ENCODE measurements around the gene RRAS2. TPM values are rescaled to one million over a fixed set of nuclear protein-coding genes. Genes with fewer than 3 reads are reported as not detected.
A peak's percentile ranks its signal among the peaks of the same experiment; 100 is the strongest.
"Not testable (repeated sequence)": the region's sequence is repeated elsewhere in the genome, so short reads cannot be mapped to it uniquely, and the experiment has no call there.

The RRAS2 gene
- total RNA-seq, 1 donor from 2014 or later, result 150 TPM

DNA sequence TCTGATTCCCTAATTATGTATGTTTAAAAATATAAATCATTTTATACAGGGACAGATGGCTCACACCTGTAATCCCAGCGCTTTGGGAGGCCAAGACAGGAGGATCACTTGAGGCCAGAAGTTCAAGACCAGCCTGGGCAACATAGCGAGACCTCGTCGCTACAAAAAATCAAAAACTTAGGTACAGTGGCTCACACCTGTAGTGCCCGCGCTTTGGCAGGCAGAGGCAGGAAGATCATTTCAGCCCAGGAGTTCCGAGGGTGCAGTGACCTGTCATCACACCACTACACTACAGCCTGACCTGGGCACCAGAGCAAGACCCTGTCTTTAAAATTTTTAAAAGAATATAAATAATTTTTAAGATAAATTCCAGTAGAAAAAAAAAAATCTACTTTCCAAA lies 11.5 kb downstream of the RRAS2 start:
- FAIRE-seq (no peak), DNase-seq (ENCODE audit: low read depth) (no peak)
- TF ChIP-seq, protein P1, sequence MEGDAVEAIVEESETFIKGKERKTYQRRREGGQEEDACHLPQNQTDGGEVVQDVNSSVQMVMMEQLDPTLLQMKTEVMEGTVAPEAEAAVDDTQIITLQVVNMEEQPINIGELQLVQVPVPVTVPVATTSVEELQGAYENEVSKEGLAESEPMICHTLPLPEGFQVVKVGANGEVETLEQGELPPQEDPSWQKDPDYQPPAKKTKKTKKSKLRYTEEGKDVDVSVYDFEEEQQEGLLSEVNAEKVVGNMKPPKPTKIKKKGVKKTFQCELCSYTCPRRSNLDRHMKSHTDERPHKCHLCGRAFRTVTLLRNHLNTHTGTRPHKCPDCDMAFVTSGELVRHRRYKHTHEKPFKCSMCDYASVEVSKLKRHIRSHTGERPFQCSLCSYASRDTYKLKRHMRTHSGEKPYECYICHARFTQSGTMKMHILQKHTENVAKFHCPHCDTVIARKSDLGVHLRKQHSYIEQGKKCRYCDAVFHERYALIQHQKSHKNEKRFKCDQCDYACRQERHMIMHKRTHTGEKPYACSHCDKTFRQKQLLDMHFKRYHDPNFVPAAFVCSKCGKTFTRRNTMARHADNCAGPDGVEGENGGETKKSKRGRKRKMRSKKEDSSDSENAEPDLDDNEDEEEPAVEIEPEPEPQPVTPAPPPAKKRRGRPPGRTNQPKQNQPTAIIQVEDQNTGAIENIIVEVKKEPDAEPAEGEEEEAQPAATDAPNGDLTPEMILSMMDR (IDR thresholded peaks at IDR 0.05; ENCODE audit: insufficient read depth, low read depth, low read length), result no peak
- TF ChIP-seq EZH2 (IDR thresholded peaks at IDR 0.05; ENCODE audit: insufficient read depth, low read length), result no peak
- H3K79me2 ChIP-seq (ENCODE audit: insufficient read depth, low read length), result peaks cover 97% of the 10 kb centered on the region
- no peaks in the 10 kb centered on the region for H3K36me3 ChIP-seq (ENCODE audit: insufficient read depth, low read length)
- no peak overlapping the region for H3K4me2 ChIP-seq (ENCODE audit: low read length)
- no peak overlapping the region for H3K4me3 ChIP-seq (ENCODE audit: insufficient read depth, low read depth, low read length)
- no peaks in the 10 kb centered on the region for H3K4me1 ChIP-seq (ENCODE audit: insufficient read depth, low read length)
- no peaks in the 10 kb centered on the region for H3K27me3 Mint-ChIP-seq (ENCODE audit: low read depth, unreplicated experiment)
- no peak overlapping the region for H3K4me3 Mint-ChIP-seq (ENCODE audit: unreplicated experiment)
- H3K4me1 Mint-ChIP-seq (ENCODE audit: low read depth, unreplicated experiment), result peaks cover 33% of the 10 kb centered on the region
- no peak overlapping the region for H3K27ac ChIP-seq (ENCODE audit: low read depth, low read length)
- peaks cover 36% of the 10 kb centered on the region for H4K20me1 ChIP-seq (ENCODE audit: insufficient read depth, low read length)
- no peaks in the 10 kb centered on the region for H3K27me3 ChIP-seq (ENCODE audit: insufficient read depth, low read length)
- H3K9me3 Mint-ChIP-seq (ENCODE audit: unreplicated experiment), result no peaks in the 10 kb centered on the region
- H2AFZ ChIP-seq (ENCODE audit: low read depth, low read length), result no peak overlapping the region
- H3K9ac ChIP-seq (ENCODE audit: low read length), result no peak overlapping the region
- H3K27ac Mint-ChIP-seq (ENCODE audit: unreplicated experiment), result no peak overlapping the region
- H3K9me3 ChIP-seq (ENCODE audit: insufficient read depth, low read depth, low read length), result no peaks in the 10 kb centered on the region
- H3K36me3 Mint-ChIP-seq (ENCODE audit: low read depth, unreplicated experiment), result peaks cover 17% of the 10 kb centered on the region

DNA sequence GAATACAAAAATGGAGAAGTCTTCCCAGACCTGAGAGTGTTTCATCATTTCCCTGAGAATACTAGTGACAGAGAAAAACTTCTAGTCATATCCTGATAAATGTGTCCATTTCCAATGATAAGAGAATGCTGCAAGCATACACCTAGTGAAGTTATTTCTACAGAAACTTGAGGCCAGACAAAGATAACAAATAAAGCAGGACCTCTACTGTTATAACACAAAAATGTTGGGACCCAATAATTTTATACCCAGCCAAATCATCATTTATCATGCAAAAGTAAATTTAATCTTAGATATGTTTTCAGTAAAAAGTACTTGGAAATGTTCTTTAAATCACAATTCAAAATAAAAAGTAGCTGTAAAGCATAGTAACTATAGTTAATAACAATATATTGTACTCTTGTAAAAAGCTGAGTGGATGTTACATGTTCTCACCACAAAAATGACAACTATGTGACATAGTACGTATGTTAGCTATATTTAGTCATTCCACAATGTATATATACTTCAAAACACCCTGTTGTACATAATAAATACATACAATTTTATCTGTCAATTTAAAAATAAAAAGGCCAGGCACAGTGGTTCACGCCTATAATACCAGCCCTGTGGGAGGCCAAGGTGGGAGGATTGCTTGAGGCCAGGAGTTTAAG lies 12.6 kb downstream of the RRAS2 start:
- Histone ChIP-seq H3K36me3 (ENCODE audit: insufficient read depth, low read length) (no peaks in the 10 kb centered on the region), H3K4me3 (ENCODE audit: insufficient read depth, low read depth, low read length) (no peak overlapping the region), H4K20me1 (ENCODE audit: insufficient read depth, low read length) (peaks cover 36% of the 10 kb centered on the region), H3K4me1 (ENCODE audit: insufficient read depth, low read length) (no peaks in the 10 kb centered on the region), H3K9ac (ENCODE audit: low read length) (no peak overlapping the region), H2AFZ (ENCODE audit: low read depth, low read length) (no peak overlapping the region), H3K9me3 (ENCODE audit: insufficient read depth, low read depth, low read length) (no peaks in the 10 kb centered on the region), H3K27ac (ENCODE audit: low read depth, low read length) (no peak overlapping the region), H3K79me2 (ENCODE audit: insufficient read depth, low read length) (peaks cover 99% of the 10 kb centered on the region), H3K4me2 (ENCODE audit: low read length) (no peak overlapping the region), H3K27me3 (ENCODE audit: insufficient read depth, low read length) (no peaks in the 10 kb centered on the region)
- Mint-ChIP-seq H3K9me3 (ENCODE audit: unreplicated experiment) (no peaks in the 10 kb centered on the region), H3K4me3 (ENCODE audit: unreplicated experiment) (no peak overlapping the region), H3K27me3 (ENCODE audit: low read depth, unreplicated experiment) (no peaks in the 10 kb centered on the region), H3K36me3 (ENCODE audit: low read depth, unreplicated experiment) (peaks cover 17% of the 10 kb centered on the region), H3K4me1 (ENCODE audit: low read depth, unreplicated experiment) (peaks cover 42% of the 10 kb centered on the region), H3K27ac (ENCODE audit: unreplicated experiment) (peak overlapping the region; percentile 50)
- DNase-seq (ENCODE audit: low read depth), result no peak
- no peak for FAIRE-seq
- TF ChIP-seq, protein P1 (IDR thresholded peaks at IDR 0.05; ENCODE audit: insufficient read depth, low read depth, low read length), result no peak
- TF ChIP-seq EZH2 (IDR thresholded peaks at IDR 0.05; ENCODE audit: insufficient read depth, low read length), result no peak

DNA sequence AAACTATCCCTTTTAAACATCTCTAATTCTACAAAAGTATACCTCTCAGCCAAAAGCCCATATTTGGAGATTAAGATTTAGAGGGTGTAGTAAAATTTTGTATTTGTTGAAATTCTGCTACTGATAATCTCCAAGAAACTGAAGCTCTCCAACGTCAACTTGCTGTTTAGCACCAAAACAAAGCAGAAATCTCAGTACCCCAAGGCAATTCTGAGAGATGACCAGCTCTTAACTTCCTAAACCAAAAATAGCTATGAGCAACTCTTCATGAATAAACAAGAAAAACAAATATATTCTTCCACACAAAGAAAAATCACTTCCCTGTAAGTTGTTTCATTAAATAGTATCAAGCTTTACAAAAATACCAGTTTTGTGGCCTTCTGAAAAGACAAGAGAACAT lies 13.3 kb downstream of the RRAS2 start:
- no peak overlapping the region for H3K4me3 Mint-ChIP-seq (ENCODE audit: unreplicated experiment)
- H3K27ac Mint-ChIP-seq (ENCODE audit: unreplicated experiment), result peak overlapping the region; percentile 50
- H3K36me3 ChIP-seq (ENCODE audit: insufficient read depth, low read length), result no peaks in the 10 kb centered on the region
- no peak for DNase-seq (ENCODE audit: low read depth)
- H3K4me2 ChIP-seq (ENCODE audit: low read length), result no peak overlapping the region
- no peak overlapping the region for H3K27ac ChIP-seq (ENCODE audit: low read depth, low read length)
- H3K9me3 Mint-ChIP-seq (ENCODE audit: unreplicated experiment), result no peaks in the 10 kb centered on the region
- peaks cover 32% of the 10 kb centered on the region for H4K20me1 ChIP-seq (ENCODE audit: insufficient read depth, low read length)
- H3K27me3 ChIP-seq (ENCODE audit: insufficient read depth, low read length), result no peaks in the 10 kb centered on the region
- H3K4me3 ChIP-seq (ENCODE audit: insufficient read depth, low read depth, low read length), result no peak overlapping the region
- no peak overlapping the region for H2AFZ ChIP-seq (ENCODE audit: low read depth, low read length)
- H3K9ac ChIP-seq (ENCODE audit: low read length), result no peak overlapping the region
- TF ChIP-seq EZH2 (IDR thresholded peaks at IDR 0.05; ENCODE audit: insufficient read depth, low read length), result no peak
- TF ChIP-seq, protein P1 (IDR thresholded peaks at IDR 0.05; ENCODE audit: insufficient read depth, low read depth, low read length), result no peak
- no peak for FAIRE-seq
- peaks cover 99% of the 10 kb centered on the region for H3K79me2 ChIP-seq (ENCODE audit: insufficient read depth, low read length)
- H3K27me3 Mint-ChIP-seq (ENCODE audit: low read depth, unreplicated experiment), result no peaks in the 10 kb centered on the region
- no peaks in the 10 kb centered on the region for H3K9me3 ChIP-seq (ENCODE audit: insufficient read depth, low read depth, low read length)
- H3K4me1 Mint-ChIP-seq (ENCODE audit: low read depth, unreplicated experiment), result peaks cover 47% of the 10 kb centered on the region
- H3K4me1 ChIP-seq (ENCODE audit: insufficient read depth, low read length), result no peaks in the 10 kb centered on the region
- H3K36me3 Mint-ChIP-seq (ENCODE audit: low read depth, unreplicated experiment), result peaks cover 12% of the 10 kb centered on the region

DNA sequence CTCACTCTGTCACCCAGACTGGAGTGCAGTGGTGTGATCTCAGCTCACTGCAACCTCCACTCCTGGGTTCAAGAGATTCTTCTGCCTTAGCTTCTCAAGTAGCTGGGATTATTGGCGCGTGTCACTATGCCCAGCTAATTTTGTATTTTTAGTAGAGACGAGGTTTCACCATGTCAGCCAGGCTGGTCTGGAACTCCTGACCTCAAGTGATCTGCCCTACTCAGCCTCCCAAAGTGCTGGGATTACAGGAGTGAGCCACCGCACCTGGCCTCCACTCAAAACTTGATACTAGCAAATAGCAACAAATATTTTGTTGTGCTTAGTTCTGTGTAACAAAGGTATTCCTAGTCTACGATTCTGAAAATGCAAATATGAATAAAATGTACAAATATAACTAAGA lies 14.0 kb downstream of the RRAS2 start:
- not testable (repeated sequence) for H3K36me3 ChIP-seq (ENCODE audit: insufficient read depth, low read length); H3K36me3 Mint-ChIP-seq (ENCODE audit: low read depth, unreplicated experiment); H3K9me3 ChIP-seq (ENCODE audit: insufficient read depth, low read depth, low read length); H3K4me3 Mint-ChIP-seq (ENCODE audit: unreplicated experiment); H3K4me3 ChIP-seq (ENCODE audit: insufficient read depth, low read depth, low read length); DNase-seq (ENCODE audit: low read depth); H3K9ac ChIP-seq (ENCODE audit: low read length); H2AFZ ChIP-seq (ENCODE audit: low read depth, low read length); H3K9me3 Mint-ChIP-seq (ENCODE audit: unreplicated experiment); H3K27me3 ChIP-seq (ENCODE audit: insufficient read depth, low read length); FAIRE-seq; H3K27ac ChIP-seq (ENCODE audit: low read depth, low read length); H3K4me2 ChIP-seq (ENCODE audit: low read length); H3K4me1 ChIP-seq (ENCODE audit: insufficient read depth, low read length); H3K27me3 Mint-ChIP-seq (ENCODE audit: low read depth, unreplicated experiment)
- Histone ChIP-seq H3K79me2 (ENCODE audit: insufficient read depth, low read length) (peaks cover 99% of the 10 kb centered on the region), H4K20me1 (ENCODE audit: insufficient read depth, low read length) (peaks cover 27% of the 10 kb centered on the region)
- Mint-ChIP-seq H3K27ac (ENCODE audit: unreplicated experiment) (peak overlapping the region; percentile 49), H3K4me1 (ENCODE audit: low read depth, unreplicated experiment) (peaks cover 49% of the 10 kb centered on the region)

Data from astrocyte (in vitro differentiated cells and primary cell).